ENCODE results near the gene NXT2. TPM values are rescaled to one million over a fixed set of nuclear protein-coding genes. Genes with fewer than 3 reads are reported as not detected.
A peak's percentile ranks its signal among the peaks of the same experiment; 100 is the strongest.

The NXT2 gene
- total RNA-seq (2021; ENCODE audit: unreplicated experiment) (20.6 TPM), Bru-seq, nascent RNA (percentile 61 among the genes with signal in this experiment), BruChase-seq, experiment 1, labeled RNA remaining after a 2-hour chase (percentile 81 among the genes with signal in this experiment), BruChase-seq, experiment 2, labeled RNA remaining after a 6-hour chase (percentile 94 among the genes with signal in this experiment)
- 7.4 TPM for polyA plus RNA-seq (2012; ENCODE audit: insufficient read length)
- long read RNA-seq, transcript NXT2-202 (4 exons, 1,085 nt): minor isoform, 9 of 68 reads
- long read RNA-seq, transcript NXT2-203 (4 exons, 2,562 nt): major isoform, 53 of 68 reads
- long read RNA-seq, partial matches to known transcripts: 3 of 68 reads
- long read RNA-seq, other reads (novel, unspliced or antisense): 3 of 68 reads

DNA sequence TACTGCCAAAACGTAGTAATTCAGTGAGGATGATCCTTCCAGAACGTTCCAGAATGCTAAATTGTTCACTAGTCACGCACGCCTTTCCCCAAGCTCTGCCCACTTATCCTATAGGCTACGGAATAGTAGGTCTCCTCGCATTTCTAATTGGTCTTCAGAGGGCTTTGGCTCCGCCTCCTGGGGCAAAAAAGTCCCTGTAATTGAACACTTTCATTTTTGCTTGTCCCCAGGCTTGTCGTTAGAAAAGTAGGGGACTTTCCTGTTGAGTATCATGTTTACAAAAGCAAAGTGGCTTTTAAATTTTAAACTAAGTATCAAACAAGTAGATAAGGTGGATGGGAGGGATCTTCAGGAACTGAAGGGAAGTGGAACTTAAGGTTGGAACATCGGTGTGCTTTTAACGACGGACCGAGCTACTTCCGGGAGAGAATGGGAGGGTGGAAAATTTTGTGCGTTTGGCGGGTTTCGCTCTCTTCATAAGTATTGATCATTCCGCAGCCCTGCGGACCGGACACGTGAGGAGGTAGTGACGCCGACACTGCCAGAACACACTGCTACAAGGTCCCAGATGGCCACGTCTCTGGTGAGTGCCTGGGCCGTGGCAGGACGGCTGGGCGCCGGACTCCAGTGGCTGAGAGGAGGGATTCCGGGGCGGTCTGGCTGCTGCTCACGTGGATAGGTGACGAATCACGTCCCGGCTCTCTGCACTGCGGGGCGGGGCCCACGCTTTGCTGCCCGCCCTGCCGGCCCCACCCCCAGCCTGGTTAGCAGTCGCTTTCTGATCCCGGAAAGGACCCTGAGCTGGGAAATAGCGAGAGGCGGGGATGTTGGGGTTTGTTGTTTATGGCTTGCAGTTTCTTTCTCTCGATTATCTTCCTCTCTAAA lies at the start of gene NXT2:
NXT2 (plus strand) TSS at position 406 of the 885 bp plus-strand sequence; CDS start at position 569, 163 bp downstream.
- Histone ChIP-seq H3K27ac (ENCODE audit: low read length) (peak within 1 kb of the TSS; percentile 95), H3K4me3 (ENCODE audit: low read depth in 2 of 2, low read length in 2 of 2) (peak within 1 kb of the TSS; percentile 63 to 69), H3K9me3 (ENCODE audit: control insufficient read depth, insufficient read depth, low read depth, low read length) (no peaks in the 10 kb centered on the region), H3K27me3 (ENCODE audit: control insufficient read depth, insufficient read depth, low read length) (peaks cover 2% of the 10 kb centered on the region; the same call in 1 of the 2 replicates), H3K36me3 (ENCODE audit: control insufficient read depth, insufficient read depth, low read length) (no peaks in the 10 kb centered on the region), H3K4me1 (ENCODE audit: control insufficient read depth, insufficient read depth, low read length) (no peaks in the 10 kb centered on the region)
- DNase-seq (ENCODE audit: low read depth, low spot score) (peak; percentile 93), ATAC-seq (peak; percentile 100)
- CTCF ChIA-PET: no interaction called here
- POLR2A ChIA-PET: interaction anchor here (0.6 kb wide), 5 partner anchors 19 to 1223 kb away, joined by 3 to 10 read pairs (median 5); no protein-coding TSS in a partner anchor
- BruUV-seq (replicated peaks): TSS peak; percentile 80
- in situ Hi-C loops (cut with HindIII; ENCODE audit: low pct_unique_long_range_greater_than_20kb, low sequenced_read_pairs) (no loop called here), intact Hi-C loops (cut with micrococcal nuclease; ENCODE audit: unreplicated experiment) (no loop called here)
- TF ChIP-seq TCF7L2 (IDR thresholded peaks at IDR 0.05; ENCODE audit: low read depth, low read length): 0 out of 2 replicates have a peak, but pooled peaks have one; percentile 17
- TF ChIP-seq POLR2AphosphoS5 (IDR thresholded peaks at IDR 0.05; ENCODE audit: low read depth, low read length): peak; percentile 93
- no peak; the same call in 1 of the 2 replicates for TF ChIP-seq SIN3A (IDR thresholded peaks at IDR 0.05; ENCODE audit: borderline replicate concordance, insufficient read depth, low read depth, low read length)
- TF ChIP-seq, protein P1, sequence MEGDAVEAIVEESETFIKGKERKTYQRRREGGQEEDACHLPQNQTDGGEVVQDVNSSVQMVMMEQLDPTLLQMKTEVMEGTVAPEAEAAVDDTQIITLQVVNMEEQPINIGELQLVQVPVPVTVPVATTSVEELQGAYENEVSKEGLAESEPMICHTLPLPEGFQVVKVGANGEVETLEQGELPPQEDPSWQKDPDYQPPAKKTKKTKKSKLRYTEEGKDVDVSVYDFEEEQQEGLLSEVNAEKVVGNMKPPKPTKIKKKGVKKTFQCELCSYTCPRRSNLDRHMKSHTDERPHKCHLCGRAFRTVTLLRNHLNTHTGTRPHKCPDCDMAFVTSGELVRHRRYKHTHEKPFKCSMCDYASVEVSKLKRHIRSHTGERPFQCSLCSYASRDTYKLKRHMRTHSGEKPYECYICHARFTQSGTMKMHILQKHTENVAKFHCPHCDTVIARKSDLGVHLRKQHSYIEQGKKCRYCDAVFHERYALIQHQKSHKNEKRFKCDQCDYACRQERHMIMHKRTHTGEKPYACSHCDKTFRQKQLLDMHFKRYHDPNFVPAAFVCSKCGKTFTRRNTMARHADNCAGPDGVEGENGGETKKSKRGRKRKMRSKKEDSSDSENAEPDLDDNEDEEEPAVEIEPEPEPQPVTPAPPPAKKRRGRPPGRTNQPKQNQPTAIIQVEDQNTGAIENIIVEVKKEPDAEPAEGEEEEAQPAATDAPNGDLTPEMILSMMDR (IDR thresholded peaks at IDR 0.05): no peak

DNA sequence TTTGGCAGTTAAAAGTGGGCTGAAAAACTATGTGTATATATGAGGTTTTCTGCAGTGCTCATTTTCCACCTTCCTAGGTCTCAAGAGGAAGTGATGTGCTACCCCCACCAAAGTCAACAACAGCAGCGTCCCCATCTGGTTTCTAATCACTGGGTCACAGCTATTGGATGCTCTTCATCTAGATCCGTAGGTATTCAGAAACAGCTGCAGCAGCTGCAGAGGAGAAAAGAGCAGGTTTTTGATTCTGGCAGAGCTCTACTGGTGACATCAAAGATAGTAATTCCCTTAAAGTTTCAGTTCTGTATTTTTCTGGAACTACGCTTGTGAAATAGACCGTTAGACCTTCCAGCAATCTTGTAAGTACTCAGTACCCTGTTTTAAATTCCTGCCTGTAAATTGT lies 49.0 kb upstream of the NXT2 start:
- DNase-seq (ENCODE audit: low read depth, low spot score) (no peak), ATAC-seq (no peak)
- TF ChIP-seq SIN3A (IDR thresholded peaks at IDR 0.05; ENCODE audit: borderline replicate concordance, insufficient read depth, low read depth, low read length): no peak
- TF ChIP-seq, protein P2, sequence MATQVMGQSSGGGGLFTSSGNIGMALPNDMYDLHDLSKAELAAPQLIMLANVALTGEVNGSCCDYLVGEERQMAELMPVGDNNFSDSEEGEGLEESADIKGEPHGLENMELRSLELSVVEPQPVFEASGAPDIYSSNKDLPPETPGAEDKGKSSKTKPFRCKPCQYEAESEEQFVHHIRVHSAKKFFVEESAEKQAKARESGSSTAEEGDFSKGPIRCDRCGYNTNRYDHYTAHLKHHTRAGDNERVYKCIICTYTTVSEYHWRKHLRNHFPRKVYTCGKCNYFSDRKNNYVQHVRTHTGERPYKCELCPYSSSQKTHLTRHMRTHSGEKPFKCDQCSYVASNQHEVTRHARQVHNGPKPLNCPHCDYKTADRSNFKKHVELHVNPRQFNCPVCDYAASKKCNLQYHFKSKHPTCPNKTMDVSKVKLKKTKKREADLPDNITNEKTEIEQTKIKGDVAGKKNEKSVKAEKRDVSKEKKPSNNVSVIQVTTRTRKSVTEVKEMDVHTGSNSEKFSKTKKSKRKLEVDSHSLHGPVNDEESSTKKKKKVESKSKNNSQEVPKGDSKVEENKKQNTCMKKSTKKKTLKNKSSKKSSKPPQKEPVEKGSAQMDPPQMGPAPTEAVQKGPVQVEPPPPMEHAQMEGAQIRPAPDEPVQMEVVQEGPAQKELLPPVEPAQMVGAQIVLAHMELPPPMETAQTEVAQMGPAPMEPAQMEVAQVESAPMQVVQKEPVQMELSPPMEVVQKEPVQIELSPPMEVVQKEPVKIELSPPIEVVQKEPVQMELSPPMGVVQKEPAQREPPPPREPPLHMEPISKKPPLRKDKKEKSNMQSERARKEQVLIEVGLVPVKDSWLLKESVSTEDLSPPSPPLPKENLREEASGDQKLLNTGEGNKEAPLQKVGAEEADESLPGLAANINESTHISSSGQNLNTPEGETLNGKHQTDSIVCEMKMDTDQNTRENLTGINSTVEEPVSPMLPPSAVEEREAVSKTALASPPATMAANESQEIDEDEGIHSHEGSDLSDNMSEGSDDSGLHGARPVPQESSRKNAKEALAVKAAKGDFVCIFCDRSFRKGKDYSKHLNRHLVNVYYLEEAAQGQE (IDR thresholded peaks at IDR 0.05; ENCODE audit: insufficient read depth in 1 of 2, low read depth in 2 of 2, low read length in 1 of 2): no peak
- TF ChIP-seq, protein P1 (IDR thresholded peaks at IDR 0.05): no peak
- no peak for TF ChIP-seq POLR2AphosphoS5 (IDR thresholded peaks at IDR 0.05; ENCODE audit: low read depth, low read length)
- TF ChIP-seq TCF7L2 (IDR thresholded peaks at IDR 0.05; ENCODE audit: low read depth, low read length): no peak
- intact Hi-C loops (cut with micrococcal nuclease; ENCODE audit: unreplicated experiment) (loop anchor here (2.0 kb wide), 1 partner anchor 403 kb away; no protein-coding TSS in a partner anchor), in situ Hi-C loops (cut with HindIII; ENCODE audit: low pct_unique_long_range_greater_than_20kb, low sequenced_read_pairs) (no loop called here)
- ChIA-PET CTCF (no interaction called here), POLR2A (no interaction called here)
- H3K27ac ChIP-seq (ENCODE audit: low read length): no peak overlapping the region
- BruUV-seq (replicated peaks): no TSS peak
- H3K27me3 ChIP-seq (ENCODE audit: control insufficient read depth, insufficient read depth, low read length): no peaks in the 10 kb centered on the region; the same call in none of the 2 replicates
- no peaks in the 10 kb centered on the region for H3K4me1 ChIP-seq (ENCODE audit: control insufficient read depth, insufficient read depth, low read length)
- H3K9me3 ChIP-seq (ENCODE audit: control insufficient read depth, insufficient read depth, low read depth, low read length): no peaks in the 10 kb centered on the region
- H3K36me3 ChIP-seq (ENCODE audit: control insufficient read depth, insufficient read depth, low read length): no peaks in the 10 kb centered on the region
- no peak overlapping the region for H3K4me3 ChIP-seq (ENCODE audit: low read depth in 2 of 2, low read length in 2 of 2)
